WTC11 (cell line): ENCODE measurements around the gene POLR1G. TPM values are rescaled to one million over a fixed set of nuclear protein-coding genes. Genes with fewer than 3 reads are reported as not detected.

Source experiments
- ARID4B ChIP-seq: sonication (generic); formaldehyde crosslinking; IDR thresholded peaks from 2 replicates; pipeline ENCODE4 v1.8.0; 2023; ENCODE audit warnings: missing genetic modification reagents, mild to moderate bottlenecking, borderline replicate concordance
- ATF2 ChIP-seq: sonication (generic); formaldehyde crosslinking; IDR thresholded peaks from 2 replicates; pipeline ENCODE4 v1.8.1; 2022; ENCODE audit warnings: low read depth, missing genetic modification reagents, borderline replicate concordance
- EMX1 ChIP-seq: fragments of 250-450 bp; sonication (Bioruptor Pico); IDR thresholded peaks from 2 replicates; pipeline ENCODE4 v1.8.0; 2021; ENCODE audit warnings: mild to moderate bottlenecking
- FOXJ3 ChIP-seq: sonication (generic); formaldehyde crosslinking; IDR thresholded peaks from 2 replicates; pipeline ENCODE4 v1.9.0; 2021; ENCODE audit warnings: missing genetic modification reagents, mild to moderate bottlenecking, borderline replicate concordance
- HMGA2 ChIP-seq: fragments of 250-450 bp; sonication (Bioruptor Pico); IDR thresholded peaks from 2 replicates; pipeline ENCODE4 v1.4.0; 2021; ENCODE audit warnings: mild to moderate bottlenecking, moderate library complexity
- KAT7 ChIP-seq: sonication (generic); formaldehyde crosslinking; IDR thresholded peaks from 2 replicates; pipeline ENCODE4 v1.8.1; 2023; ENCODE audit warnings: missing genetic modification reagents, mild to moderate bottlenecking, borderline replicate concordance
- NFATC4 ChIP-seq: fragments of 250-450 bp; sonication (Bioruptor Pico); IDR thresholded peaks from 2 replicates; pipeline ENCODE4 v1.9.0; 2021; ENCODE audit warnings: mild to moderate bottlenecking
- NFE2L1 ChIP-seq: sonication (generic); formaldehyde crosslinking; IDR thresholded peaks from 2 replicates; pipeline ENCODE4 v1.8.1; 2023; ENCODE audit warnings: missing genetic modification reagents
- PRRX2 ChIP-seq: fragments of 250-450 bp; sonication (Bioruptor Pico); IDR thresholded peaks from 2 replicates; pipeline ENCODE4 v1.8.0; 2021; ENCODE audit warnings: mild to moderate bottlenecking
- TEAD1 ChIP-seq: sonication (generic); formaldehyde crosslinking; IDR thresholded peaks from 2 replicates; pipeline ENCODE4 v1.8.0; 2022; ENCODE audit warnings: mild to moderate bottlenecking, missing genetic modification reagents
- ZNF317 ChIP-seq: sonication (generic); formaldehyde crosslinking; IDR thresholded peaks from 2 replicates; pipeline ENCODE4 v1.8.1; 2023; ENCODE audit warnings: low read depth, mild to moderate bottlenecking, moderate library complexity, missing genetic modification reagents, borderline replicate concordance
- ZSCAN18 ChIP-seq: fragments of 250-450 bp; sonication (Bioruptor Pico); IDR thresholded peaks from 2 replicates; pipeline ENCODE4 v2.1.2; 2022; ENCODE audit warnings: mild to moderate bottlenecking, moderate library complexity
- total RNA-seq: library from RNA; stranded (reverse); gene quantifications from 3 replicates; pipeline ENCODE4 v1.2.3, GENCODE V29; 2021
- TF ChIP-seq, protein P1 (sequence below): fragments of 250-450 bp; sonication (Bioruptor Pico); IDR thresholded peaks from 2 replicates; pipeline ENCODE4 v1.9.0; 2021; ENCODE audit warnings: moderate library complexity, mild to moderate bottlenecking, inconsistent platforms, borderline replicate concordance
- TF ChIP-seq, protein P2 (sequence below): sonication (generic); formaldehyde crosslinking; IDR thresholded peaks from 2 replicates; pipeline ENCODE4 v1.8.1; 2023; ENCODE audit warnings: mild to moderate bottlenecking, missing genetic modification reagents, borderline replicate concordance
- TF ChIP-seq, protein P3 (sequence below): sonication (generic); formaldehyde crosslinking; IDR thresholded peaks from 2 replicates; pipeline ENCODE4 v1.8.1; 2022; ENCODE audit warnings: missing genetic modification reagents, borderline replicate concordance
- TF ChIP-seq, protein P4 (sequence below): fragments of 200-600 bp; IDR thresholded peaks from 2 replicates; pipeline ENCODE4 v1.8.0; 2022; ENCODE audit warnings: antibody characterized with exemption

POLR1G gene
- total RNA-seq, 1 experiment from 2014 or later, result 38.1 TPM

DNA sequence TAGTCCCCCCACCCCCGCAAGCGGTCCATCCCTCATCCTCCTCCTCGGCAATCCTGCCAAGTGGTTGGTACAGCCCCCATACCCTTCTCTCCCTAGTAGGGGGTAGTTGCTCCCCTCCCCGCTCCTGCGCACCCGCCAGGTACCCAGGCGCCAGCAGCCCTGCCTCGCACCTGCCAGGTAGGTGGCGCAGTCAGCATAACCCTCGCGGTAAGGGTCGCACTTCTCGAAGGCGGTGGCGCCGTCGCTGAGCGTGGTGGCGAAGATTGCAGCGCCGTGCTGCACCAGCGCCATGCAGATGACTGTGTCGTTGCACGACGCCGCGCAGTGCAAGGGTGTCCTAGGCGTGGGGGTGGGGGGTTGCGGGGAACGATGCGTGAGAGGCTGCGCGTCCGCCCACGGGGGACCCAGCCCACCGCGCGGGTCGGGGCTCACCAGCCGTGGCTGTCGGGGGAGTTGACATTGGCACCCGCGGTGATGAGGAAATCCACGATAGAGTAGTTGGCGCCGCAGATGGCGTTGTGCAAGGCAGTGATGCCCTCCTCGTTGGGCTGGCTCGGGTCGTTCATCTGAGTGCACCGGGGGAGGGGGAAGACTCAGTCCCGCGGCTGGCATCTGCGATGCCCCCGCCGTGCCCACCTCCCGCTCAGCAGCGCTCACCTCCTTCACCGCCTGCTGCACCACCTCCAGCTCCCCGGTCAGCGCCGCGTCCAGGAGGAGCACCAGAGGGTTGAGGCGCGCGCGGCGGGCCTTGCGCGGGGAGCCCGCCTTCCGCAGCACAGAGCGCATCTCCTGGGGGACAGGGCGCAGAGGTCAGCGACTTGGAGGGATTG is 20.8 kb upstream of the POLR1G start (continued):
- TF ChIP-seq ARID4B (peak; percentile 96), NFE2L1 (CRISPR knock-in tag) (peak; percentile 95; the same call in 1 of the 2 replicates), TEAD1 (CRISPR knock-in tag) (peak; percentile 99), ATF2 (CRISPR knock-in tag) (peak; percentile 91), FOXJ3 (CRISPR knock-in tag) (0 out of 2 replicates have a peak, but pooled peaks have one; percentile 80), KAT7 (CRISPR knock-in tag) (peak; percentile 93; the same call in 1 of the 2 replicates), HMGA2 (no peak), ZNF317 (CRISPR knock-in tag) (peak; percentile 60), ZSCAN18 (CRISPR knock-in tag) (no peak), EMX1 (CRISPR knock-in tag) (no peak), PRRX2 (no peak), NFATC4 (CRISPR knock-in tag) (no peak)
- TF ChIP-seq, protein P1, sequence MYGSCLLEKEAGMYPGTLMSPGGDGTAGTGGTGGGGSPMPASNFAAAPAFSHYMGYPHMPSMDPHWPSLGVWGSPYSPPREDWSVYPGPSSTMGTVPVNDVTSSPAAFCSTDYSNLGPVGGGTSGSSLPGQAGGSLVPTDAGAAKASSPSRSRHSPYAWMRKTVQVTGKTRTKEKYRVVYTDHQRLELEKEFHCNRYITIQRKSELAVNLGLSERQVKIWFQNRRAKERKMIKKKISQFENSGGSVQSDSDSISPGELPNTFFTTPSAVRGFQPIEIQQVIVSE (CRISPR knock-in tag), result no peak
- TF ChIP-seq, protein P2, sequence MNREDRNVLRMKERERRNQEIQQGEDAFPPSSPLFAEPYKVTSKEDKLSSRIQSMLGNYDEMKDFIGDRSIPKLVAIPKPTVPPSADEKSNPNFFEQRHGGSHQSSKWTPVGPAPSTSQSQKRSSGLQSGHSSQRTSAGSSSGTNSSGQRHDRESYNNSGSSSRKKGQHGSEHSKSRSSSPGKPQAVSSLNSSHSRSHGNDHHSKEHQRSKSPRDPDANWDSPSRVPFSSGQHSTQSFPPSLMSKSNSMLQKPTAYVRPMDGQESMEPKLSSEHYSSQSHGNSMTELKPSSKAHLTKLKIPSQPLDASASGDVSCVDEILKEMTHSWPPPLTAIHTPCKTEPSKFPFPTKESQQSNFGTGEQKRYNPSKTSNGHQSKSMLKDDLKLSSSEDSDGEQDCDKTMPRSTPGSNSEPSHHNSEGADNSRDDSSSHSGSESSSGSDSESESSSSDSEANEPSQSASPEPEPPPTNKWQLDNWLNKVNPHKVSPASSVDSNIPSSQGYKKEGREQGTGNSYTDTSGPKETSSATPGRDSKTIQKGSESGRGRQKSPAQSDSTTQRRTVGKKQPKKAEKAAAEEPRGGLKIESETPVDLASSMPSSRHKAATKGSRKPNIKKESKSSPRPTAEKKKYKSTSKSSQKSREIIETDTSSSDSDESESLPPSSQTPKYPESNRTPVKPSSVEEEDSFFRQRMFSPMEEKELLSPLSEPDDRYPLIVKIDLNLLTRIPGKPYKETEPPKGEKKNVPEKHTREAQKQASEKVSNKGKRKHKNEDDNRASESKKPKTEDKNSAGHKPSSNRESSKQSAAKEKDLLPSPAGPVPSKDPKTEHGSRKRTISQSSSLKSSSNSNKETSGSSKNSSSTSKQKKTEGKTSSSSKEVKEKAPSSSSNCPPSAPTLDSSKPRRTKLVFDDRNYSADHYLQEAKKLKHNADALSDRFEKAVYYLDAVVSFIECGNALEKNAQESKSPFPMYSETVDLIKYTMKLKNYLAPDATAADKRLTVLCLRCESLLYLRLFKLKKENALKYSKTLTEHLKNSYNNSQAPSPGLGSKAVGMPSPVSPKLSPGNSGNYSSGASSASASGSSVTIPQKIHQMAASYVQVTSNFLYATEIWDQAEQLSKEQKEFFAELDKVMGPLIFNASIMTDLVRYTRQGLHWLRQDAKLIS (CRISPR knock-in tag), result peak; percentile 92; the same call in 1 of the 2 replicates
- TF ChIP-seq, protein P3, sequence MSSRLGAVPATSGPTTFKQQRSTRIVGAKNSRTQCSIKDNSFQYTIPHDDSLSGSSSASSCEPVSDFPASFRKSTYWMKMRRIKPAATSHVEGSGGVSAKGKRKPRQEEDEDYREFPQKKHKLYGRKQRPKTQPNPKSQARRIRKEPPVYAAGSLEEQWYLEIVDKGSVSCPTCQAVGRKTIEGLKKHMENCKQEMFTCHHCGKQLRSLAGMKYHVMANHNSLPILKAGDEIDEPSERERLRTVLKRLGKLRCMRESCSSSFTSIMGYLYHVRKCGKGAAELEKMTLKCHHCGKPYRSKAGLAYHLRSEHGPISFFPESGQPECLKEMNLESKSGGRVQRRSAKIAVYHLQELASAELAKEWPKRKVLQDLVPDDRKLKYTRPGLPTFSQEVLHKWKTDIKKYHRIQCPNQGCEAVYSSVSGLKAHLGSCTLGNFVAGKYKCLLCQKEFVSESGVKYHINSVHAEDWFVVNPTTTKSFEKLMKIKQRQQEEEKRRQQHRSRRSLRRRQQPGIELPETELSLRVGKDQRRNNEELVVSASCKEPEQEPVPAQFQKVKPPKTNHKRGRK (CRISPR knock-in tag), result peak; percentile 67; the same call in 1 of the 2 replicates
- TF ChIP-seq, protein P4, sequence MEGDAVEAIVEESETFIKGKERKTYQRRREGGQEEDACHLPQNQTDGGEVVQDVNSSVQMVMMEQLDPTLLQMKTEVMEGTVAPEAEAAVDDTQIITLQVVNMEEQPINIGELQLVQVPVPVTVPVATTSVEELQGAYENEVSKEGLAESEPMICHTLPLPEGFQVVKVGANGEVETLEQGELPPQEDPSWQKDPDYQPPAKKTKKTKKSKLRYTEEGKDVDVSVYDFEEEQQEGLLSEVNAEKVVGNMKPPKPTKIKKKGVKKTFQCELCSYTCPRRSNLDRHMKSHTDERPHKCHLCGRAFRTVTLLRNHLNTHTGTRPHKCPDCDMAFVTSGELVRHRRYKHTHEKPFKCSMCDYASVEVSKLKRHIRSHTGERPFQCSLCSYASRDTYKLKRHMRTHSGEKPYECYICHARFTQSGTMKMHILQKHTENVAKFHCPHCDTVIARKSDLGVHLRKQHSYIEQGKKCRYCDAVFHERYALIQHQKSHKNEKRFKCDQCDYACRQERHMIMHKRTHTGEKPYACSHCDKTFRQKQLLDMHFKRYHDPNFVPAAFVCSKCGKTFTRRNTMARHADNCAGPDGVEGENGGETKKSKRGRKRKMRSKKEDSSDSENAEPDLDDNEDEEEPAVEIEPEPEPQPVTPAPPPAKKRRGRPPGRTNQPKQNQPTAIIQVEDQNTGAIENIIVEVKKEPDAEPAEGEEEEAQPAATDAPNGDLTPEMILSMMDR, result no peak
